HG03280 (cell line): ENCODE measurements around the gene MINDY2.
A peak's percentile ranks its signal among the peaks of the same experiment; 100 is the strongest.
"Not testable (repeated sequence)": the region's sequence is repeated elsewhere in the genome, so short reads cannot be mapped to it uniquely, and the experiment has no call there.

Experiments used
- ATAC-seq: cut with Tn5 transposase; IDR thresholded peaks from one replicate; pipeline ENCODE4 v1.9.1; 2021; ENCODE audit warnings: mild to moderate bottlenecking, moderate library complexity; ENCODE audit not compliant: unreplicated experiment

Gene MINDY2

DNA sequence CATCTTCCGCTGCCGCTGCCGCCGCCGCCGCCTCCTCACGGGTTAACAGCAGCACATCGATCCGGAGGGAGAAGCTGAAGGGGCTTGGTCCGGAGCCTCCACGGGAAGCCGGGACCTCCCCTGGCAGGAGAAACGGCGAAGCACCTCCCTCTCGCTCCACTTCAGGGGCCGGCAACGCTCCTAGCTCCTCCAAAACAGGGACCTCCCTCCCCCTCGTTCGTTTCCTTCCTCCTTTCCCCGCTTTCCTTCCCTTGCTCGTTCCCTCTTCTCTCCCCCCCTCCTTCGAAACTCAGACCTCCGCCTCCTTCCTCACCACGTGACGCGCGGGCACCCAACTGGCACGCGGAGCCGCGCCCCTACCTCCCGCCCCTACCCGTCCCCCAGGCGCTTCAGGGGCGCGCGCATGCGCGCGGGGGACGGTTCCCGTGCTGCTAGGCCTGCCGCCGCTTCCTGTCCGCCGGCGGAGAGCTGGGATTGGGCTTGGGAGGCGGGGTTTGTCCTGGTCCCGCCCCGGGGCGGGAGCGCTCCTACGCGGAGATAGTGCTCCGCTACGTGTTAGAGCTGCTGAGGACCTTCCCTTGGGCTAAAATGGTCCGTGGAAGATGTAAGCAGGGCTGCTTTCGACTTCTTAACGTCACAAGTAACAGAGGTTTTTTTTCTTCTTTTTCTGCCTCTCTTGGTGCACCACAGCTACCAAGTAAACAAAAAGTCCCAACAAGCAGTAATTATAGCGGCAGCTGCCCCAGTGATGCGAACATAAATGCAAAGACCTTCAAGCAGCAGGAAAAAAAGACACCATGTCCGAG is 21.4 kb upstream of the MINDY2 start, which contains the start of gene ADAM10:
TSS of gene ADAM10 (minus strand) at position 176 of the 806 bp plus-strand sequence. CDS start at position 3, 173 bp downstream.
- peak; percentile 88 for ATAC-seq

DNA sequence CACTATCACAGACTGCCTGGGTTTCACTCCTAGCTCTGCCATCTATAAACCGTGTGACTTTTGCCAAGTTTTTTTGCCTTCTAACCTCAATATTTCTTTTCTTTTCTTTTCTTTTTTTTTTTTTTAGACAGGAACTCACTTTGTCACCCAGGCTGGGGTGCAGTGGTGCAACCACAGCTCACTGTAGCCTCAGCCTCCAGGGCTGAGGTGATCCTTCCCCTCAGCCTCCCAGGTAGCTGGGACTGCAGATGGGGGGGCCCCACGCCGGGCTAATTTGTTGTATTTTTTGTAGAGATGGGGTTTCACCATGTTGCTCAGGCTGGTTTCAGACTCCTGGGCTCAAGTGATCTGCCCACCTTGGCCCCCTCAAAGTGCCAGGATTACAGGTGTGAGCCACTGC is 18.4 kb upstream of the MINDY2 start:
- no peak for ATAC-seq

DNA sequence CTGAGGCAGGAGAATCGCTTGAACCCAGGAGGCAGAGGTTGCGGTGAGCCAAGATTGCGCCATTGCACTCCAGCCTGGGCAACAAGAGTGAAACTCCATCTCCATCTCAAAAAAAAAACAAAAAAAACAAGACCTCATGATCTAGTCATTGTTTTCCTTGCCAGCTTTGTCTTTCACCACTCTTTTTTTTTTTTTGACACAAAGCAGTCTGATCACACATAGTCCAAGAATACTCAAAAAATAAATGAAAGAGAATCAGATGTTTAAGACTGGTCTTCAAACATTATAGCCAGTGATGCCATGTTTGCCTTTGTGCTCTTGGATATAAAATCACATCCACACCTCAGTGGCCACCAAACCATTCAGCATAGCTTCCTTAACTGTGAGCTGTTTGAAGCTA is 15.8 kb upstream of the MINDY2 start:
- no peak for ATAC-seq

DNA sequence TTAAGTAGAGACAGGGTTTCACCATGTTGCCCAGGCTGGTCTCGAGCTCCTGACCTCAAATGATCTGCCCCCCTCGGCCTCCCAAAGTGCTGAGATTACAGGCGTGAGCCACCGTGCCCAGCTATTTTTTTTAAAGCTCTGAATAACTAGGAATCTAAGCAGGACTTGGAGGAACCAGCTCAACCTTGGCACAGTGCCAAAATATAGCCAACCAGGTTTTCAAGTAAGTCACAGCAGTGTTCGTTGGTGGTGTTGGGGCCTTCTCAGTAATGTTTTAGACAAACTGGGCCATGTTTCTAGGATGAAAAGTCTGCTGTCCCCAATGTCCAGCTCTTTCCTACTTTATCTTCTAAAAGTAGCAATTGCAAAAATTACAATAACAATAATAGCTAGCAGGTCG is 15.1 kb upstream of the MINDY2 start:
- ATAC-seq = no peak

DNA sequence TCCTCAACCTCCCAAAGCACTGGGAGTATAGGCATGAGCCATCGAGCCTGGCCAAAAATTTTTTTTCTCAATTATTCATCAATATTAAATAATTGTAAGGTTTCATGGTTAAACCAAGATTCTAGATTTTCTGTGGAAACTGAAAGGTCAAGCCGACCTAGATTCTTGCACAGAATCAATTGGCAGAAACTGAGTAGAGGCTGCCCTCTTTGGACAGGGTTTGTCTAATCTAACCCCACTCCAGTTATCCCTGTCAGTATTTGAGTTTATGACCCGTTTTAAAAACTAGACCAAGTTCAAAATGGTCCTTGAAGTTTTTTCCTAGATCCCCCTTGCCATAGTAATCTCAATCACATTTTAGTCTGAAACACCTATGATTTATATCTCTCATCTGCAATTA is 13.0 kb upstream of the MINDY2 start:
- no peak for ATAC-seq

DNA sequence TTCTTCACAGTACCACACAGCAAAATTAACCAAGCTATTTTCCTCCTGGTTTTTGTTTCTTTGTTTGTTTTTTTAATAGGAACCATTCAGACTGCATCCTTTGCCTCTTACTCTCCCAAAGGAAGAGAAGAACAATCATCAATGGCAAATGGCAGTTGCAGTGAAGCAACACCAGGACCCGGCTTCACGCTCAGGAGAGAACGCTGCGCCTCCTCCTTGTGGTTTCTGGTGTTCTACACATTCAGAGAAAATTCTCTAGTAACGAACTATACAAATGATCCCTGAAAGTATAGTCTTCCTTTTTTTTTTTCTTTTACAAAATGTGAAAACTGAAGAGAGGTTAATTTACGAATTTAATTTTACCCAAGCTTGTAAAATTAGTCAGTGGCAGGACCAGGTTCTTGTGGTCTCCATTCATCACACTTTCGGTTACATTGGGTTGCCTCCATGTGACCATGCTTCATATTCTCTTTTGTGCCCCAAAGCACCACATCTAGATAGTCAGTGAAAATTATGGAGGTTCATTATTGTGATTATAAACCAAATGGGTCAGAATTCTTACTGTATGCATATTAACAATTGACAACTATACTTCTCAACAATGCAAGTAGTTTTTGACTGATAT is 10.6 kb upstream of the MINDY2 start:
- no peak for ATAC-seq

DNA sequence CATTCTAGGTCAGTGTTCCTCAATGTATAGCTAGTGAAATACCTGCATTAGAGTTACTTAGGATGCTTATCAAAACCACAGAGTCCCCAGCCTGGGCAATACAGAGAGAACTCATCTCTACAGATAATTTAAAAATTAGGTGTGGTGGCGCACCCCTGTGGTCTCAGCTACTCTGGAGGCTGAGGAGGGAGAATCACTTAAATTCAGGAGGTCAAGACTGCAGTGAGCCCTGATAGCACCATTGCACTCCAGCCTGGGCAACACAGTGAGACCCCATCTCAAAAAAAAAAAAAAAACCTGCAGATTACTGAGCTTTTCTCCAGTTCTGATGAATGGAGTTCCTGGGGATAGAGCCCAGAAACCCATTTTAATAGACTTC is 10.1 kb upstream of the MINDY2 start:
- ATAC-seq = no peak

DNA sequence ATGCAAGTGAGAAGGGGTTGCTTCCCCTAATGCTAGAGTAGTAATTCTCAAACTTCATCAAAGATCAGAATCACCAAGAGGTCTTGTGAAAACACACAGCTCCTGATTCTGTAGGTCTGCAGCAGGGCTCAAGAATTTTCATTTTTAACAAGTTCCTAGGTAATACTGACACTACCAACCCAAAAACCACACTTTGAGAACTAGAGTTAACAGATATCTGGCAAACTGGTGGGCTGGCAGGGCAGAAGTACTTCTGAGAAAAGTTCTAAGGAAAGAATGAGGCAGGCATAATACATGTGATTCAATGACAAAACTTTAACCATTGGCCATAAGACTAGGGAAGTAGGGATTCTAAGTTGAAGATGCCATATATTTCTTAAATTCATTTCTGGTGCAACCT is 8.8 kb upstream of the MINDY2 start:
- no peak for ATAC-seq

DNA sequence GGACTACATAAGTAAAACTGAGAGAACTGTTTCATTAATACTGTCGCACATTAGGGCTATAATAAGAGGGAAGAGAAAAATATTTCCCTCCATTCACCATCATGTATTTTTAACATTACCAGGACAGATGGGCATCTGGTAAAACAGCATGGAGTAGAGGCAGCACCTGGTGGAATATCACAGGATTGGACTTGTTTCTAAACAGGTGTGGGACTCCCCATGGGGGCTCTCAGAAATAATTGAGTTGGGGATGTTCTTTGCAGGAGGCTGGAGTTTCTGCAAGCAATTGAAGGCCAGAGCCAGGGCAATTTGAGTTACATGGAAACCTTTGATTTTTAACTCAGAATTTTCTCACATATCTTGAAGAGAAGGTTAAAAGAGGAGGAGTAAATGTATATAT is 8.4 kb upstream of the MINDY2 start:
- ATAC-seq = no peak

DNA sequence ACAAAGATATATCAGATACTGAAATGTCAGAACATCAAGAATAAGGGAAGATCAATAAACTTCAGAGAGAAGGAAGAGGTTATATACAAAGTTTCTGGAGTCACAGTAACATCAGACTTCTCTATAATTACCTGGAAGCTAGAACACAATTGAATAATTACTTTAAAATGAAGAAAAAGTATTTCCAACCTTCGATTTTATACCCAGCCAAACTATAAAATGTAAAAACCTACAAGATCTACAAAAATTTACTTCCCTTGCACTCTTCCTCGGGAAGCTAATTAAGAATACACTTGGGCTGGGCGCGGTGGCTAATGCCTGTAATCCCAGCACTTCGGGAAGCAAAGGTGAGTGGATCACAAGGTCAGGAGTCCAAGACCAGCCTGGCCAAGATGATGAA is 6.6 kb upstream of the MINDY2 start:
- no peak for ATAC-seq

DNA sequence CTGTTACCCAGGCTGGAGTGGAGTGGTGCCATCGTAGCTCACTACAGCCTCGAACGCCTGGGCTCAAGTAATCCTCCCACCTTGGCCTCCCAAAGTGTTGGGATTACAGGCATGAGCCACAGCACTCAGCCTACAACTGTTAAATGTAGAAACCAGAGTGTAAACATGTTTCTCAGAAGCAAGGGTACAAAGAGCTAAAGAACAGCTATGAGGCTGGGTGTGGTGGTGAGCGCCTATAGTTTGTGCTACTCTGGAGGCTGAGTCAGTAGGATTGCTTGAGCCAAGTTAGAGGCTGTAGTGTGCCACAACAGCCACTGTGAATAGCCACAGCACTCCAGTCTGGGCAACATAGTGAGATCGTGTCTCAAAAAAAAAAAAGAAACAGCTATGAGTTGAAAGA is 4.8 kb upstream of the MINDY2 start:
- ATAC-seq = no peak

DNA sequence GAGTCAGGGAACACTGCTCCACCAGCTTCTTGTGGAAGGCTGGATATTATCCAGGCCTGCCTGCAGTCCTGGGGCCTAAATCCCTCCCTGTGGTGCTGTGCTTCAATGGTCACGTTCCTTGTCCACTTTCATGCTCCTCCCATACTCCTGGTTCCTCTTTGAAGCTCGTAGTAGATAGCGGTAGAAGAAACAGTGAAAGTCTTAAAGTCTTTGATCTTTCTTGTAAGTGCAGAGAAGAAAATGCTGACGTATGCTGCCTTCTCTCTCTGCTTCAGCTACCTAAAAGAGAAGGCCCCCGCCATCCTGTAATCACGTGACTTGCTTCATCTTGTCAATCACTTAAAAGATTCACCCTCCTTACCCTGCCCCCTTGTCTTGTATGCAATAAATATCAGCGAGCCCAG is 2.5 kb upstream of the MINDY2 start:
- ATAC-seq = not testable (repeated sequence)

DNA sequence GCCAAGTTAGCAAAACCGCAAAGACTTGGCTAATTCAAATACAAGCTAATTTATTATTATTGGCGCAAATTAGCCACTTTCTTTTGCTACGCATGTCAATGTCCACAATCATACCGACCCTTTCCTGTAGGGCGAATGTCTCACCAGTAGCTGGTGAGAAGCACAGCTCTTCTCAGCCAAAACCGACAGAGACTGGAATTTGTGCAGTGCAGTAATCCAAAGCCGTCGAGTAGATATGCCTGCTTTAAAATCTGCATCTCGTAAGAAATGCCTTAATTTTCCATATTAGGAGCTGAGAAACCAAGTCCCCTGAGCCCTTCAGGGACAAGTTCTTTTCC is 614 bp upstream of the MINDY2 start:
- peak; percentile 31 for ATAC-seq

DNA sequence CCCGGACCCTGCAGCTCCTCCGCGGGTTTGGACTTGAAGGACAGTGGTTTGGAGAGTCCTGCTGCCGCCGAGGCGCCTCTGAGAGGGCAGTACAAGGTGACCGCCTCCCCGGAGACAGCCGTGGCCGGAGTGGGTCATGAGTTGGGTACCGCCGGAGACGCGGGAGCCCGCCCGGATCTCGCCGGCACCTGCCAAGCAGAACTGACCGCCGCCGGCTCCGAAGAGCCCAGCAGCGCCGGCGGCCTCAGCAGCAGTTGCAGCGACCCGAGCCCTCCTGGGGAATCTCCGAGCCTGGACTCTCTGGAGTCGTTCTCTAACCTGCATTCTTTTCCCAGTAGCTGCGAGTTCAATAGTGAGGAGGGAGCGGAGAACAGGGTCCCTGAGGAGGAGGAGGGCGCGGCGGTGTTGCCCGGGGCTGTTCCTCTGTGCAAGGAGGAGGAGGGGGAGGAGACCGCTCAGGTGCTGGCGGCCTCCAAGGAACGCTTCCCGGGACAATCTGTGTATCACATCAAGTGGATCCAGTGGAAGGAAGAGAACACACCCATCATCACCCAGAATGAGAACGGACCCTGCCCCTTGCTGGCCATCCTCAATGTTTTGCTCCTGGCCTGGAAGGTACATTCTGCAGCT is 634 bp downstream of the MINDY2 start:
- peak; percentile 5 for ATAC-seq

DNA sequence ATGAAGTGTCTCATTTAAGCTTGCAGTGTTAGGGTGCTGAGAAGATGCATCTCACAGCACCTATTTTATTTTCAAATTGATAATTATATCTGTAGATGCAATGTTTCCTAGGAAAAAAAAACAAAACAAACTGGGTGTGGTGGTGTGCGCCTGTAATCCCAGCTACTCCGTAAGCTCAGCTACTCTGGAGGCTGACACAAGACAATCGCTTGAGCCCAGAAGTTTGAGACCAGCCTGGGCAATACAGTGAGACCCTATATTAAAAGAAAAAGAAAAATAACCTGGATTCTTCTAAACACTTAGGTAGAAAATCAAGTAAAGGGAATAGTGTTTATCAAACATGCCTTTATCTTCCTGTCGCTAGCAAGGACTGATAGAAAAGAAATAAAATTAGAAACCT is 1.9 kb downstream of the MINDY2 start:
- no peak for ATAC-seq

DNA sequence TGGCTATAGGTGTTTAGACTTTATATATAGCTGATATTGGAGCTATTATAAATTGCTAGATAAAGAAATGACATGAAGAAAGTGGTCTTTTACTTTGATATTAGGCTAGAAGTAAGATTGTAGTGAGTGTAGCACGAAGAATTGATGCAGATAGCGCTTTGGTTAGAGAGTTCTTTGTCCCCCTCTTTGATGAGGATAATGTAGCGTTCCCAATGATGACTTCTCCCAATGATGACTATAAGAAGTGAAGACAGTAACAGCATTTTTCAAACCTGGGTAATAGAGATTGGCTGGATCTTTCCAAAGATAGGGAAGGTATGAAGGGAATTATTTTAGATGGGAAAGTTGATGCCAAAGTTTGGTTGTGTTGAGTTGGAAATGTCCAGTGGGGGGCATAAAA is 4.3 kb downstream of the MINDY2 start:
- no peak for ATAC-seq

DNA sequence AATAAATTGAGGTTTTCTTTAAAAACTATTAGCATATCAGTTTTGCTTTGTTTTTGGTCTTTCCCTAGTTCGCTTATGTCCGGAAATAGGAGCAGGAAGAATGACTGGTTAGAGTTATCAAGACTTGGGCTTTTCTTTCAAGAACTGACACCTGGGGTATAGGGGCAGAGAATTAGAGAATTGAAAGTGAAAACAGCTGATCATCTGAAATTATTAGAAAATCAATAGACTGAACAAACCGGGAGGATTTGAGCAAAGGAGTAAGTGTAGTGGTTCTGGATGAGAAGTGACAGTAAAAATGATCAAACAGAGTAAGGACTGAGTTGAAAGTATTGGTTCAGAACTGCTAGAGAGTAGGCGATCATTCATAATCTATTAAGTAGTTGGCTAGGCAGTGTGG is 6.0 kb downstream of the MINDY2 start:
- peak; percentile 64 for ATAC-seq

DNA sequence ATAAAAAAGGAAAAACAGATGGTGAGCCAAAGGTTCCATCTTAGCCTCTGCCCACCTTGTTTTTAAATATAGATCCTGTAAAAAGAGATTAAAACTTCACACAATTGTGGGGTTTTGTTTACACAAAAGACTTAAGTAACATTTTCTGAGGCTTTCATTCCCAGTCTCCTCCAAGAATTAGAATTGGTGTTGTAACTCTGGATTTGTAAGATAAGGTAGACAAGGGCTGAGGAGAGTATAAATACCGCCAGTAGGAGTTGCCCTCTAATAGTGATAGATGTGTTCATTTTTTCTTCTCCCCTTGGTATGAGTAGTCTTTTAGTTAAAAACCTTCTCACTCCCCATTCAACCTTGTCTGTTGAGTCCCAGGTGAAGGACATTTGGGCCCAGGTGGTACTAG is 8.5 kb downstream of the MINDY2 start:
- ATAC-seq = no peak

DNA sequence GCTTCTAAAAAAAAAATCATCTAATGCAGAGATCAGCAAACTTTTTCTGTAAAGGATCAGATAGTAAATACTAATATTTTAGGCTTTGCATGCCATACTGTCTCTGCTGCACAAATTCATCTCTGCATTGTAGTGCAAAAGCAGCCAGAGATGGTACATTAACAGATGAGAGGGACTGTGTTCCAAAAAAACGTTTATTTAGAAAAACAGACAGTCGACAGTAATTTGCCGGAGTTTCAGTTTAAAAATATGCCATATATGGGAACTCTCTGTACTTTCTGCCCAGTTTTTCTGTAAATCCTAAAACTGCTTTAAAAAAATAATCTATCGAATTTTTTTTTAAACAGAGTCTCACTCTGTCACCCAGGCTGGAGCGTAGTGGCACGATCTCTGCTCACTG is 14.3 kb downstream of the MINDY2 start:
- no peak for ATAC-seq

DNA sequence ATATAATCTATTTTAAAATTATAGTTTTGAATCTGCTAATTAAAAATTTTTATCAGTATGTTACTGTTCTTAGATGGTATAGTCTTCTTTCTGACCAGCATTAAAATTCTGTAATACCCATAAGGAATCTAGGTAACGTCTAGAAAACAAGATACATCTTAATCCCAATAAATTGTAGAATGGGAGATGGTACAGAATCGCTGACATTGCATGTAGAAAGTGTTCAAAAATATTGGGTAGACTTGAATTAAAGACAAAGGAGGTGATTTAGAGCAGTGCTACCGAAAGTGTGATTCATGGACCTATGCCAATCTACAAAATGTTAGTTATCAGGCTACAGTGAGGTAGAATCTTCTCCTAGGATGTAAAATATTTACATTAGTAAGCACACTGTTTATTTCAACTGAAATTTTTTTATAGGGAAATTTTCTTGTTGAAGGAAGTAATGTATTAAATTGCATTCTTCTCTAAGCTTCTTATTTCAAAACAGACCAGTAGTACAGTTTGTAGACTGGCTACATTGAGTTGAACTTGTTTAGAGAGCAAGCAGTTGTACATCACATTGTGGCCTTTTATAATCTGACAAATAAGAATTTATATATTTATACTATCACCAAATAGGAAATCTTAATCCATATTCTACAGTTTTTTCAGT is 17.1 kb downstream of the MINDY2 start:
- ATAC-seq = no peak

DNA sequence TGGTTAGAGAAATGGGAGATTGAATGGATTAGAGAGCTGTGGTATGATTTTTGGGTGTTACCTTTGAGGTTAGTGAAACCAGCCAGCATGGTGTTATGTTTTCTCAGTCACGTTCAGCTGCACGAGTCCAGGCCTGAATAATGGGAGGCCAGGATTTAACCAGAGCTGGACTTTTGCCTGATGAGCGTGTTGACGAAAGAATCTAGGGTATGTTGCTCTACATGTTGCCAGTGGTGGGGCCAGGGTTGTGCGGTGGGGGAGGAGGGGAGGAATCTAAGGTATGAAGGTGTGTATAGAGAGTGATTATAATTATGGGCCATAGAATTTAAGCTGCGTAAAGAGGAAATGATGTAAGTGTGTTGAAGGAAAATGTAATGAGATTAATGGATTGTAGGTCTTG is 22.8 kb downstream of the MINDY2 start:
- no peak for ATAC-seq

DNA sequence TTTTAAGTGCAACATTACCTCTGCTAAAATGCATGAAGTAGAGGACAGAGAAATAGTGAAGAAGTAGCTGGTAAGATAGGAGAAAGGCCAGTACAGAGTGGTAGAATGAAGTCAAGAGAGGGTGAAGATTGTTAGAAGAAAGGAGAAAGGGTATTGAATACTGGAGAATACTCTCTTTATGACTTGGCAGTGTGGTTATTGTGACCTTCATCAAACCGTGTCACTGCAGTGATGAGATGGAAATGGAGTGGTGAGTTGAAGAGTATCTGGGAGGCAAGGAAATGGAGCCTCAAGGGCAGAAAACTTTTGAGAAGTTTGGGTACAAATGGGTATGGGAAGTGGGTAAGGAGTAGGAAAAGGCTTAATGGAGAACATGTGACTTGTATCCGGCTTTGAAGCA is 24.7 kb downstream of the MINDY2 start:
- no peak for ATAC-seq
